ENCODE data around the gene PIAS4.

PIAS4 gene

DNA sequence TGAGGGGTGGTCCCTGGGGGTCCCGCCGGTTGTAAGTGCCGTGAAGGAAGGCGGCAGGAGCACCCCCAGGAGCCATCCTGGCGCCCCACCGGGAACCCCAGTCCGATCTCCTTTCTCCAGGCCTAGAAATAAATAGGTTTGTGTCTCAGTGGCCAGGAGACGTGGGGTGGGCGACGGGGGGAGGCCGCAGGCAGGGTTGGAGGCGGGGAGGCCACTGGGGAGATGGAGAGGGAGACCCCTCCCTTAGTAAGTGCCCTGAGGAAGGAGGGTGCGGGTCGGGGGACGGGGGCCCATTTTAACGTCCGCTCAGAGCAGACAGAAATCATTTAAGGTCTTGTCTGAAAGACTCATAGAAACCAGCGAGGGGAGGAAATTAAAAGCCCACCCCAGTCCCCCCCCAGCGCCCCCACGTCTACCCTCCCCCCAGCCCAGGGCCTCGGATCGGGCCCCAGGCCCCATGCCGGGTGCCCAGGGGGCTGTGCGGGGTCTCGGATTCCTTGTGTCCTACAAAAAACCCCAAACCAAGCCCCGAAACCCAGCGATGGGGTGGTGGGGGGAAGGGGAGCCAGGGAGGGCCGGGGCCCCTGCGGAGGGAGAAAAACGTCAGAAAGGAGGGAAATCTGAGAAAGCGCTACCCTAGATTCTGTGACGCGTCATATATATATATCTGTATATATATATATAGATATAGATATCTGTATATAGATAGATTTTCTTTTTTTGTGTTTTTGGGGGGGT lies 39.6 kb downstream of the PIAS4 start:
- no peak for DNase-seq
- intact Hi-C loops (cut with DNase I) = no loop called here

- intact Hi-C loops (cut with DNase I) = no loop called here
- no peak for DNase-seq
Observed at GRCh38 chr19:4049432-4049831, 41.9 kb downstream of the PIAS4 start.

DNA sequence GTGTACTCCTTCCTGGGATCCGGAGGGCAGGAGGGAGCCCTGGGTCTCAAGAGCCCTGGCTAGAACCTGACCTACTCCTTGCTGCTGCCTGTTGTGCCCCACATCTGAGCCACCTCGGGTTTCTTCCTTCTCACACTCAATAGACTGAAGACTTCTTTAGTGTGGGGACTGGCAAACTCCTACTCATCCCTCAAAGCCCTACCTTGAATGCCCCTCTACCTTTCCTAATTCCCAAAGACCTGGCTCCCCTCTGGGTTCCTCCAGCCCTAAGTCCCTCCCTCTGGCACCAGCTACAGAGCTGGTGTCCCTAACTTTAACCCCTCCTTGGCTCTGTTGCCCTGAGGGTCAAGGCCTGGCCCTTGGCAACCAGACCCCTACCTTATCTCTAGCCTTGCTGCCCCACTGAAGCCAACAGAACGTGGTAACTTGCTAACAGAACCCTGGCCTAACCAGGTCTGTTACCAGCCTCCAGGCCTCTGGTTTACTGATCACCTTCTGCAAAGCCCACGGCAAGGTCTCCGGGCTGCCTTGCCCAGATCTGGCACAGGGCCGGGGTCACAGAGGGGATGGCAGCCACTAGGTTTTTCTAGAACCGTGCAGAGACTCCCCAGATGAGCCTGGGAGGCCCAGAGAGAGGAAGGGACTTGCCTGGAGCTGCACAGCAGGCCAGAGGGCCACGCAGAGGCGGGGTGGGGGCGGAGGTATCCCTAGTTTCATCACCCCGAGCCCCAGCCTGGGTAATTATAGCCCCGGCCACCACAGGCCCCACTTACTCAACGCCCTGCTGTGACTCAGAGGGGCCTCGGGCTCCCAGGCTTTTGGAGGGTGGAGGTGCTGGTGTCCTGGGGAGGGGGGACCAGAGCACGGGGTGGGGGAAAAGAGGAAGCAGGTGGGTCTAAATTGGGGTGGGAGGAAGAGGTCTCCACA lies 43.9 kb downstream of the PIAS4 start:
- intact Hi-C loops (cut with DNase I) = no loop called here
- DNase-seq = peak in 1 of 42 donors; percentile 42

- intact Hi-C loops (cut with DNase I) = no loop called here
- peak in 31 of 42 donors; percentile 39 to 87 (median 62) for DNase-seq
Observed at GRCh38 chr19:4052114-4052992, 44.8 kb downstream of the PIAS4 start.

GRCh38 chr19:4052993-4053422 lies 45.5 kb downstream of the PIAS4 start:
- no peak for DNase-seq
- intact Hi-C loops (cut with DNase I) = no loop called here

DNA sequence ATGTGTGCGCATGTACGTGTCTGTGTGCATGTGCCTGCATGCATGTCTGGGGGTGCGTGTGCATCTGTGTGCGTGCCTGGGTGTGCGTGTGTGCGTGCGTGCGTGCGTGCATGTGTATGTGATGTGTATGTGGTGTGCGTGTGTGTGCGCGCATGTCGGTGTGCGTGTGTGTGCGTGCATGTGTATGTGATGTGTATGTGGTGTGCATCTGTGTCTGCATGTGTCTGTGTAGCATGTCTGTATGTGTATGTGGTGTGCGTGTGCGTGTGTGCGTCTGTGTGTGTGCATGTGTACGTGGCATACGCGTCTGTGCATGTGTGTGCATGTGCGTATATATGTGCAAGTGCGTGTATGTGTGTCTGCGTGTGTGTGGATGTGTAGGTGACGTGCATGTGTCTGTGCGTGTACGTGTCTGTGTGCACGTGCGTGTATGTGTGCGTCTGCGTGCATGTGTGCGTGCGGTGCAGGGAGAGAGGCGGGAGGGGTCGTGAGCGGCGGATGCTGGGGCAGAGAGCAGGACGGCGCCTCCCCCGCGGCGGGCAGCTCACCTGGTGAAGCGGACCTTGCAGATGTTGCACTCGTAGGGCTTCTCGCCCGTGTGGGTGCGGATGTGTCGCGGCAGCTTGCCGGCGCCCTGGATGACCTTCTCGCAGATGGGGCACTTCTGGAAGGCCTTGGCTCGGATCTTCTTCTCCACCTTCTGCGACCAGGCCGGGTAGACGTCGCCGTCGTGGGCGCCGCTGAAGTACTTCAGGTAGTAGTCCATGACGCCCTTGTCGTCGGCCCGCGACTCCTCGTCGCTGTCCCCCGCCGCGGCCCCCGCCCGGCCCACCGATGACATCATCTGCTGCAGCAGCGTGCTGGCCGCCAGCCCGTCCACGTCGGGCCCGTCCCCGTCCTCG lies 46.1 kb downstream of the PIAS4 start:
- DNase-seq = peak in 1 of 42 donors; percentile 14
- intact Hi-C loops (cut with DNase I) = no loop called here

- intact Hi-C loops (cut with DNase I) = no loop called here
- DNase-seq = peak in 1 of 42 donors; percentile 14
Observed at GRCh38 chr19:4054441-4055208, 47.1 kb downstream of the PIAS4 start.

GRCh38 chr19:4055209-4055552 lies 47.6 kb downstream of the PIAS4 start:
- intact Hi-C loops (cut with DNase I) = no loop called here
- DNase-seq = no peak

- peak in 25 of 42 donors; percentile 39 to 89 (median 62) for DNase-seq
- intact Hi-C loops (cut with DNase I) = no loop called here
Observed at GRCh38 chr19:4057931-4058692, 50.6 kb downstream of the PIAS4 start.

GRCh38 chr19:4058693-4059452 lies 51.3 kb downstream of the PIAS4 start:
- intact Hi-C loops (cut with DNase I) = no loop called here
- peak; percentile 65 to 91 (median 82) for DNase-seq

- intact Hi-C loops (cut with DNase I) = no loop called here
- DNase-seq = peak in 1 of 42 donors; percentile 14
Observed at GRCh38 chr19:4059453-4059871, 51.9 kb downstream of the PIAS4 start.

DNA sequence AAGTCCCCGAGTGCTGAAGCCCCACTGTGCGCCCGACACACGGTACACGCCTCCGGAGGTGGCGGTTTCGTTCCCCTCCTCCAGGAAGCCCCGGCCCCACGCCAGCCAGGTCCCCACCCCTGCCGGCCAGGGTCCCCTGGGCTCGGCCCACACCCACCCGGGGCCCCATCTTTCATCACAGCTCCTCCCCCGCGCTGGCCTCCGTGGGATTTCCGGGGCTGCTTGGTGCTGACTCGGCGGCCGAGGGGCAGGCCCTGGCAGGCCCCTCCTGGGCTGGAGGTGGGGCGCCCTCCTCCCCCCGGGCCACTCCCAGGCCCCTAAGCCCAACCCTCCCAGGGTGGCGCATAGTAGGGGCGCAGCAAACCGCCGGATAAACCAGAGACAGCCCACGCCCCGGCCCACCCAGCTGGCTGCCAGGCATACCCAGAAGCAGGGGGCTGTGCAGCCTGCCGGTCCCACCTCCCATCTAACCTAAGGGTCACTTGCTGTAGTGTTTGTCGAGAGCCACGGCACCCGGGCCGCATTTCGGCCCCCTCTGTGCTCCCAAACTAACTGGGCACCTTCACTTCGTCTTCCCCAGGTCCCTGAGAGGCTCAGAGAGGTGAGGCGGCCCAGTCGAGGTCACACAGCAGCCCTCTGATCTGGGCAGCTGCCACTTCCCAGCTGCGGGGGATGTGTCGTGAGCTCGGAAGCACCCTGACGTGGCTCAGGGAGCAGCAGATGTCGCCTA lies 52.5 kb downstream of the PIAS4 start:
- intact Hi-C loops (cut with DNase I) = no loop called here
- DNase-seq = peak in 1 of 42 donors; percentile 16

DNA sequence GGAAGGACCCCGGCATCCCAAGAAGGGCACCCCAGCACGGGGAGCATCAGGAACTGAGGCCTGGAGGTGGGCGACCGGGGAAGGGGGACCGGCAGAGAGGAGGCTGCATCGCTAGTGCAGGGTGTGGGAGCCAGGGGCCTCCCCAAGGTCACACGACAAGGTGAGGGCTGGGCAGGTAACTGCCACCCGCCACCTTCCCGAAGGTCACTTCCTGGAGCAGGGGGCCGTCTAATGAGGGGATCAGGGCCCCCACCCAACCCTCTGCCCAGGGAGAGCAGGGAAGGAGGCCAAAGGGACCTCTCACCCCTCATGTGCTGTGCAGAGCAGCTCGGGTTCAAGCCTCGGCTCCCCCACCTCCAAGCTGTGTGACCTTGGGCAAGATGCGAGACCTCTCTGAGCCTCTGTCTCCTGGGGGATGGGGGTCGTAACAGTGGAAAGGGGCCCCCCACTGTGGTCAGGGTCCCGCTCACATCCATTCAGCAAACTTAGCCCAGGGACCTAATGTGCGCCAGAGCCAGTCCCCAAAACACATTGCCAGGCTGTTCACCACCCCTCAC lies 53.2 kb downstream of the PIAS4 start:
- DNase-seq = peak in 1 of 42 donors; percentile 14
- intact Hi-C loops (cut with DNase I) = no loop called here

GRCh38 chr19:4061178-4061682 lies 53.7 kb downstream of the PIAS4 start:
- DNase-seq = peak in 2 of 42 donors; percentile 17 to 51
- intact Hi-C loops (cut with DNase I) = no loop called here

Data from head of caudate nucleus (tissue), 42 donors.